CD4-positive, alpha-beta T cell treated with Interferon gamma for 1 hour (primary cell): Measurements from ENCODE around the gene MICU2.
A peak's percentile ranks its signal among the peaks of the same experiment; 100 is the strongest.

Experiments
- DNase-seq: peaks from one replicate; pipeline ENCODE4 v3.0.0-alpha.2; 2020

Gene MICU2

DNA sequence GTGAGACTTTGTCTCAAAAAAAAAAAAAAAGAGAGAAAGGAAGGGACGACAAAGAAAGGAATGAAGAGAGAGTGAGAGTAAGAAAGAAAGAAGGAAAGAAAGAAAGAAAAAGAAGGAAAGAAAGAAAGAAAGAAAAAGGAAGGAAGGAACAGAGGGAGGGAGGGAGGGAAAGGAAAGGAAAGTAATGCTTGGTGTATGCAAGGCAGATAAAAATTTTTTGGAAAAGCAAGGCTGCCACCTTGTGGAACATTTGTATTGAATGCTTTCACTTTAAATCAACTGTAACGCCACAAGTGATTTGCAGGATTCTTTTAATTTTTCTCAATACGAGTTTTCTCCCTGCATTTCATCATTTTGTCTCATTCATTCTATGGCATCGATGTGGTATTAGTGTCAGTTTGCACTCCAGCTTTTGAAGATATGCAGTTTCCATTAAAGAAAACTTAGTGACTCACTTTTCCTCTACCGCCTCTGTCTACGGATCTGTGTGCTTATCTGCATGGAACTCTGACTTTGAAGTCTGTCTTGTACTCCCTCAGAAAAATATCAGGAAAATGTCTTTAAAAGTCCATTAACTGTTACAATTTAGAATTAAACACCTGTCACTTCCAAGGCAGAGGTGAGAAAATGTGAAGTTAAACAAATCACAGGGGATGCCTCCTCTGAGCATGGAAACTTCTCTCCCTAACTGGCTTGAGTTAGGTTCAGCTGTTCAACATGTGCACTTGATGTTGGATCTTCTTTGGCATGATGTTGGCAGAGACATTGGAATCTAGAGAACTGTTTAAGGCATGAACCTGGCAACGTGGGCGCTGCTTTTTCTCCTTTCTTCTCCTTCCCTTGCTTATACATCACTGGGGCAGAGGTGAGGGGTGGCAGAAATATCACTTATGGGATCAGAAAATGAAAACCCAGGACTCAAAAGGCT lies 124.8 kb downstream of the MICU2 start:
- no peak for DNase-seq

DNA sequence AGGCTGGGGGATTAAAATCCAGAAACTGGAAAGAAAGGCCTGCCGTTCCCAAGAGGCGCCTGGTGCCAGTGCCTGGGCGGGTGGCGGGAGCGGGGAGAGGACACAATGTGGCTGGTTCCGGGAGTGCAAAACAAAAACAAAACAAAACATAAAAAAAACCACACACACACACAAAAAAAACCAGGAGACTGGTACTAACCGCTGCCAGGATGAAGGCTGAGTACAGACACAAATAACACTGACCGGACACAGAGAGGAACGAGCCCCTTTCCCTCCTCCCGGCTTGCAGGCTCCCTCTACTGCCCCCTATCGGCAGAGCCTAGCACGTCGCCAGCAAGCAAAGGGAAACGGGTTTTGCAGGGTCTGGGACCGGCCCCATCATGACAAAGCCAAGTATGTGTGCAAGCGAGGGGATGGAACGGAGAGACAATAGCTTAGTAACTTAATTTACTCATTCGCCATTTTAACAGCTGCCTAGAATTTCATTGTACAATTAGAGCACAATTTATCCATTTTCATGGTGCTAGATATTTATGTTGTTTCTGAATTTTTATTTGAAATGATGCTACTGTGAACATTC lies 127.0 kb downstream of the MICU2 start:
- peak; percentile 76 for DNase-seq

DNA sequence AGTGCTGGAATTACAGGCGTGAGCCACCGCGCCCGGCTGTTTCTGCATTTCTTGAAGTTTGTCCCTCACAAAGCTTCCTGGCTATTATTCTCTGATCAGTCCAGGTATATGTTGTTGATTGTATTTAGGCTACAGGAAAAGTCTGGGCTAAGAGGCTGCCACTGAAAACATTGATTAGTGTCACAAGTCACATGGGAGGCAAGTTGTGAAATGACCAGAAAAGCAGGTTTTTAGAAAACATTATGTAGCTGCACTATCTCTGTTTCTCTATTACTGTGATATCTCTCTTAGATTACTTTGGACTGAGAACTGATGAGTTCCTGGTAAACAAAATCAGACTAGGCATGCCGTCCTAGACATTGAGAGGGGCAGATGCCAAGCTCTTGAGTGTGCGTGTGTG lies 128.9 kb downstream of the MICU2 start:
- no peak for DNase-seq

GRCh38 chr13:21470785-21471184 lies 133.2 kb downstream of the MICU2 start:
- no peak for DNase-seq

DNA sequence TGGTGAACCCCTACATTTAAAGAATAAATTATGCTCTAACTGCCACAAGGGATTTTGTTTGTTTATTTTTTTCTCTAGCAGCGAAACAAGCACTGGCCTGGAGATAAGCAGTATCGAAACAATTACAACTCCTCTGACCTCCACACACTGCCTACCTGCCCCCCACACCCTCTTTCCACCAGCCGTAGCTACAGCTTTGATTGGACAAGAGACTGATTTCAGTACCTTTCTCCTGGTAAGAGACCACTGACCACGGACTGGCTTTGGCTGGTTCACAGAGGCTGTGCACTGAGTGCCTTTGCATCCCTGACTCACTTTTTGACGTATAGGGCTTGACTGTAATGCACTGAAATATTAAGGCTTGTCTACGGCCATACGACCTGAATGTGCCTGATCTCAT lies 137.4 kb downstream of the MICU2 start:
- no peak for DNase-seq

DNA sequence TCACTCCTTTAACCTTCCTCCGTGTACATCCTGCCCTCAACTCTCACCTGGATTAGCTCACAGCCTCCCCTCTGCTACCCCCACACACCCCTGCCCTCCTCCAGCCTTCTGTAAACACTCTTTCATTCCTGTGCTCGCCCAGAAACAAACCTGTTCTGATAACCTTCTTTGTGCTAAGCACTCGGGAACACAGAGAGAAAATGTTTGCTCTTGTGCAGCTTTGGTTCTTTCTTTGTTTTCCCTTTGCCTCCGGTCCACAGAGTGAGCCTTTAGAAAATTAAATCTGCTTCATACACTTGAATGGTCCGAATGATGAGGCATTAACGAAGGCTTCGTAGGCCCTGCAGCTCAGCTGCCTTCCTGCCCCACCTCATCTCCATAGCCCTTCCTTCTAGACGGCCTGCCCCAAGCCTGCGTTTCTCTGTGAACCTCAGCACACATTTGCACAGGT lies 138.2 kb downstream of the MICU2 start:
- DNase-seq, result no peak

DNA sequence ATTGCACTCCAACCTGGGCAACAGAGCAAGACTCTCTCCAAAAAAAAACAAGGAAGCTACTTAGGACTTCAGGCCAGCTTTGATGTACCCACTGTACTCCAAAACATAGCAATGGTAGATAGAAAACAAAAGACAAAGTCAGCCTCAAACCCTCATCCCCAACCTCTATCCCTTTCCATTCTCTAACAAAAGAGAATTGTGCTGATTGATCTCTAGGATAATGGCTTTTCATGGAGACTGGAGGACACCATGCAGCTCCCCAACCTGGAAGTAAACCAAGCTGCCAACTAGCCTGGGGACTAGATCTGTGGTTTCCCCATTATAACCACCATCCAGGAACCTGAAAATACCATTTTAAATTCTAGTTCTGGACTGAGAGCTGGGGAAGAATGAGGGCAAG lies 140.5 kb downstream of the MICU2 start:
- no peak for DNase-seq

GRCh38 chr13:21461131-21461530 lies 142.8 kb downstream of the MICU2 start:
- DNase-seq, result no peak

GRCh38 chr13:21458813-21459701 lies 144.9 kb downstream of the MICU2 start, which contains the start of gene ZDHHC20:
ZDHHC20 (minus strand) TSS chr13:21459303; CDS start chr13:21459171, 132 bp downstream.
- peak; percentile 86 for DNase-seq

GRCh38 chr13:21458451-21458812 lies 145.5 kb downstream of the MICU2 start:
- peak; percentile 47 for DNase-seq

- DNase-seq, result no peak
These were observed 150.4 kb downstream of the MICU2 start for GRCh38 chr13:21453387-21454081.

DNA sequence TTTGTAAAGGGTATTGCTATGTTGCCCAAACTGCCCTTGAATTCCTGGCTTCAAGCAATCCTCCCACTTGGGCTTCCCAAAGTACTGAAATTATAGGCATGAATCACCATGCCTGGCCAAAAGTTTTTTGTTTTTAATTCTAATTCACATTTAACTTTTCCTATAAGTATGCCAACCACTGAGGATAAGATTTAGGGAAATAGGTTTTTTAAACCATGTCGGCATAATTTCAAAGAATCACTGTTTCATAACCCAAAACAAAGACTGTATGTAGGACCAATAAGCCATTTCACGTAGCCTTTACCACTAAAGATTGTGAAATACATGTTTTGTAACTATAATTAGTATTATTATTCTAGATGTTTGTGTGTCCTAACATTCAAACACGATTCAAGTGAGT lies 153.0 kb downstream of the MICU2 start:
- no peak for DNase-seq

DNA sequence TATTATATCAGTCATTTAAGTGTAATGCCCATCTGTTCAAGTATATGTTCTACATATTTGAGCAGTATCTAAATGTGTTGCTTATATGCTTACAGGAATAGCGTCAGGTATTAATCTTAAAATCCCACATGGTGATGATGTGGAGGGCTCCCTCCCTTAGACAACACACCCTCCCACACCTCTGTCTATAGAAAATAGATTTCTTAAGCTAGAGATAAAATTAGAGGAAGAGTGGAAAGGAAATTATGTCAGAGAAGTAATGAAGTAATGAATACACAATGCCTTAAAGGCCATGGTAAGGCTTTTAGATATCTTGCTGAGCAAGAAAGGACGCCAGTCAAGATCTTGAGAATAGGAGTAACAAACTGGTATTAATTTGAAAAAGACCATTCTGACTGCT lies 157.3 kb downstream of the MICU2 start:
- DNase-seq, result no peak

DNA sequence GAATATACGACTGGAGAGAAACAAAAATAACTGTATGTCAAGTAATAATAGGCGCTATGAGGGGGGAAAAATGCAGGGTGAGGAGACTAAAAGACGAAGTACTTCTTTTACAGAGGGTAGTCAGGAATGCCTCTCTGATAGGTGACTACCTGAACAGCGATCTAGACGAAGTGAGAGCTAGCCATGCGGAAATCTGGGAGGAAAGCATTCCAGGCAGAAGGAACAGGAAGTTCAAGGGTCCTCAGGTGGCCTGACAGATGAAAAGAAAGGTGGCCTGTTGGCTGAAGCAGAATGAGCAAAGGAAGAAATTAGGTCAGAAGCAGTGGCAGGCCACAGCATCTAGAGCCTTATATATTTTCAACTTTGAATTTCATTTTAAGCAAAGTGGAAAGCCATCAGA lies 158.2 kb downstream of the MICU2 start:
- DNase-seq, result no peak

GRCh38 chr13:21443171-21443570 lies 160.8 kb downstream of the MICU2 start:
- no peak for DNase-seq
